PC-3 (cell line): ENCODE data around the gene MAK. TPM values are rescaled to one million over a fixed set of nuclear protein-coding genes. Genes with fewer than 3 reads are reported as not detected.

ENCODE experiments used
- ATAC-seq: fragments of 200-7000 bp; cut with Tn5 transposase; 2 replicates; pipeline ENCODE4 v1.9.1; 2020; ENCODE audit warnings: mild to moderate bottlenecking, moderate library complexity
- BruUV-seq: library from RNA; stranded (reverse); fragments of 400-500 nt; replicated peaks from 2 replicates; lab custom pipeline; 2021; lab: Mats Ljungman, UMichigan
- CTCF ChIA-PET: fragments of 300-600 bp; sonication (Branson Sonifier 250); formaldehyde crosslinking; loops from one replicate; lab custom pipeline; 2022; ENCODE audit warnings: antibody characterized with exemption; lab: Charles Lee
- POLR2A ChIA-PET: fragments of 300-600 bp; sonication (Branson Sonifier 250); formaldehyde crosslinking; loops from one replicate; lab custom pipeline; 2022; ENCODE audit warnings: antibody characterized with exemption; ENCODE audit not compliant: unreplicated experiment; lab: Charles Lee
- DNase-seq: peaks from one replicate; pipeline ENCODE4 v3.0.0-alpha.2; 2015
- H2AFZ ChIP-seq: fragments of 300-600 bp; sonication (generic); 2 replicates; pipeline ENCODE4 v1.6.0; 2016; ENCODE audit warnings: antibody characterized with exemption, low read length
- H3F3A ChIP-seq: fragments of 300-600 bp; sonication (generic); one replicate; pipeline ENCODE4 v1.6.0; 2017; ENCODE audit warnings: antibody characterized with exemption, low read length, control low read depth, mild to moderate bottlenecking; ENCODE audit not compliant: unreplicated experiment
- H3K27ac ChIP-seq: fragments of 300-600 bp; sonication (generic); 2 replicates; pipeline ENCODE4 v1.5.1; 2016; ENCODE audit warnings: mild to moderate bottlenecking, low read length
- H3K27me3 ChIP-seq: fragments of 300-600 bp; sonication (generic); 2 replicates; pipeline ENCODE4 v1.6.1; 2016; ENCODE audit warnings: low read length, mixed read lengths
- H3K36me3 ChIP-seq: fragments of 300-600 bp; sonication (generic); 2 replicates; pipeline ENCODE4 v1.6.1; 2016; ENCODE audit warnings: low read depth, mixed run types, low read length, mixed read lengths
- H3K4me1 ChIP-seq: fragments of 300-600 bp; sonication (generic); 2 replicates; pipeline ENCODE4 v1.5.1; 2016; ENCODE audit warnings: low read length; ENCODE audit not compliant: insufficient read depth
- H3K4me2 ChIP-seq: fragments of 300-600 bp; sonication (generic); 2 replicates; pipeline ENCODE4 v1.6.0; 2016; ENCODE audit warnings: low read length
- H3K4me3 ChIP-seq: fragments of 300-600 bp; sonication (generic); 2 replicates; pipeline ENCODE4 v1.5.1; 2016; ENCODE audit warnings: mild to moderate bottlenecking, low read length, mixed read lengths
- H3K79me2 ChIP-seq: fragments of 300-600 bp; sonication (generic); 2 replicates; pipeline ENCODE4 v1.6.1; 2017; ENCODE audit warnings: low read length, mixed read lengths
- H3K9ac ChIP-seq: fragments of 300-600 bp; sonication (generic); 2 replicates; pipeline ENCODE4 v1.6.0; 2016; ENCODE audit warnings: mild to moderate bottlenecking, low read length
- H3K9me2 ChIP-seq: fragments of 300-600 bp; sonication (generic); replicated peaks from 2 replicates; pipeline ENCODE4 v1.6.1; 2016; ENCODE audit warnings: mixed run types, low read length, mixed read lengths
- H3K9me3 ChIP-seq: fragments of 300-600 bp; sonication (generic); 2 replicates; pipeline ENCODE4 v1.6.1; 2016; ENCODE audit warnings: low read length, mixed read lengths
- H4K20me1 ChIP-seq: fragments of 300-600 bp; sonication (generic); 2 replicates; pipeline ENCODE4 v1.6.1; 2016; ENCODE audit warnings: low read length, mixed read lengths
- EZH2 ChIP-seq: fragments of 300-600 bp; sonication (generic); IDR thresholded peaks from one replicate; pipeline ENCODE4 v1.6.1; 2017; ENCODE audit warnings: antibody characterized with exemption, mild to moderate bottlenecking, low read length; ENCODE audit not compliant: unreplicated experiment
- EZH2phosphoT487 ChIP-seq: fragments of 300-600 bp; sonication (generic); IDR thresholded peaks from 2 replicates; pipeline ENCODE4 v1.6.1; 2018; ENCODE audit warnings: mild to moderate bottlenecking, antibody characterized with exemption, low read length, borderline replicate concordance
- intact Hi-C: fragments of 100-400 bp; cut with micrococcal nuclease; formaldehyde crosslinking; loops from 2 replicates; pipeline ENCODE4 v1.9.0; 2023
- total RNA-seq: library from RNA; depleted of rRNA; stranded (reverse); fragments of >200 nt; gene quantifications from 2 replicates; pipeline ENCODE4 v1.2.3, GENCODE V29; 2014
- TF ChIP-seq, protein P1 (sequence below): fragments of 300-600 bp; sonication (generic); conservative IDR thresholded peaks from 2 replicates; pipeline ENCODE4 v1.5.1; 2017; ENCODE audit warnings: antibody characterized with exemption, low read depth, mild to moderate bottlenecking, low read length

Gene MAK
- total RNA-seq, 1 experiment from 2014 or later = 0.11 TPM

DNA sequence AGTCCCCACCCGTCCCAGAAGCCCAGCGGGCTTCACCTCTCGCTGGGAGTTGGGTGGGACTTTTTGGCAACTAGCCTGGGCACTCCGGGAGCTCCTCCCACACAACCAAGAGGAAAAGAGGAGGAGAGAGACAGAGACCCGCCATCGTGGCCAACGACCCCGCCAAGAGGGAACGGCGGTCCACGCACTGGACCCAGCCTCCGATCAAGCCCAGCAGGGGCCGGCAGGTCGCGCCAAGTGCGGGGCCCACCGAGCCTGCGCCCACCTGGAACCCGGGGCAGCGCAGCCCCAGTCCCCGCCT, 118.4 kb downstream of the MAK start:
- CTCF ChIA-PET = no interaction called here
- ATAC-seq (no peak), DNase-seq (no peak)
- Histone ChIP-seq H3K27ac (peak overlapping the region; percentile 29), H3K4me3 (peak overlapping the region; percentile 74), H2AFZ (peak overlapping the region; percentile 86), H3K79me2 (peaks cover 19% of the 10 kb centered on the region), H3K9ac (peak overlapping the region; percentile 77), H3K36me3 (no peaks in the 10 kb centered on the region), H3K4me2 (peak overlapping the region; percentile 87), H3K9me3 (0 out of 2 replicates have a peak, but pooled peaks cover 5% of the 10 kb centered on the region), H3K27me3 (no peaks in the 10 kb centered on the region), H4K20me1 (no peaks in the 10 kb centered on the region), H3K9me2 (no peaks in the 10 kb centered on the region), H3F3A (no peaks in the 10 kb centered on the region), H3K4me1 (peaks cover 23% of the 10 kb centered on the region)
- TF ChIP-seq EZH2phosphoT487 (no peak), EZH2 (no peak)
- TF ChIP-seq, protein P1, sequence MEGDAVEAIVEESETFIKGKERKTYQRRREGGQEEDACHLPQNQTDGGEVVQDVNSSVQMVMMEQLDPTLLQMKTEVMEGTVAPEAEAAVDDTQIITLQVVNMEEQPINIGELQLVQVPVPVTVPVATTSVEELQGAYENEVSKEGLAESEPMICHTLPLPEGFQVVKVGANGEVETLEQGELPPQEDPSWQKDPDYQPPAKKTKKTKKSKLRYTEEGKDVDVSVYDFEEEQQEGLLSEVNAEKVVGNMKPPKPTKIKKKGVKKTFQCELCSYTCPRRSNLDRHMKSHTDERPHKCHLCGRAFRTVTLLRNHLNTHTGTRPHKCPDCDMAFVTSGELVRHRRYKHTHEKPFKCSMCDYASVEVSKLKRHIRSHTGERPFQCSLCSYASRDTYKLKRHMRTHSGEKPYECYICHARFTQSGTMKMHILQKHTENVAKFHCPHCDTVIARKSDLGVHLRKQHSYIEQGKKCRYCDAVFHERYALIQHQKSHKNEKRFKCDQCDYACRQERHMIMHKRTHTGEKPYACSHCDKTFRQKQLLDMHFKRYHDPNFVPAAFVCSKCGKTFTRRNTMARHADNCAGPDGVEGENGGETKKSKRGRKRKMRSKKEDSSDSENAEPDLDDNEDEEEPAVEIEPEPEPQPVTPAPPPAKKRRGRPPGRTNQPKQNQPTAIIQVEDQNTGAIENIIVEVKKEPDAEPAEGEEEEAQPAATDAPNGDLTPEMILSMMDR = no peak
- POLR2A ChIA-PET = interaction anchor here (0.6 to 1.2 kb wide), 2 partner anchors 10 to 39 kb away, joined by 4 to 5 read pairs; no protein-coding TSS in a partner anchor
- intact Hi-C loops = no loop called here
- no TSS peak for BruUV-seq

DNA sequence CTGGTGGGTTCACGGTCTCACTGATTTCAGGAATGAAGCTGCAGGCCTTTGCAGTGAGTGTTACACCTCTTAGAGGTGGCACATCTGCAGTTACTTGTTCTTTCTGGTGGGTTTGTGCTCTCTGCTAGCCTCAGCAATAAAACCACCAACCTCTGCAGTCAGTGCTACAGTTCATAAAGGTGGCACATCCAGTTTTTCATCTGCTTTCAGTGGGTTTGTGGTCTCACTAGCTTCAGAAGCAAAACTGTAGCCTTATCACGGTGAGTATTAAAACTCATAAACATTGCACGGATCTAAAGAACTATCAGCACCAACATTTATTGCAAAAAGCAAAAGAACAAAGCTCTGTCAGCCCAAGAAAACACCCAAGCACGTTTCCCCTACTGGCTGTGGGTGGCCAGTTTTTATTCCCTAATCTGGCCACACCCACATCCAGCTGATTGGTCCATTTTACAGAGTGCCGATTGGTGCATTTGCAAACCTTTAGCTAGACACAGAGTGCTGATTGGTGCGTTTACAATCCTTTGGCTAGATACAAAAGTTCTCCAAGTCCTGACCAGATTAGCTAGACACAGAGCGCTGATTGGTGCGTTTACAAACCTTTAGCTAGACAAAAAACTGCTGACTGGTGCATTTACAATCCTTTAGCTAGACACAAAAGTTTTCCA, 118.9 kb downstream of the MAK start:
- POLR2A ChIA-PET = interaction anchor here (1.2 kb wide), 1 partner anchor 9 kb away, joined by 4 read pairs; no protein-coding TSS in a partner anchor

More for the DNA sequence above, 118.9 kb downstream of the MAK start:
- Histone ChIP-seq H3K4me2 (peak overlapping the region; percentile 87), H3K4me1 (peaks cover 20% of the 10 kb centered on the region), H3K9me3 (0 out of 2 replicates have a peak, but pooled peaks cover 5% of the 10 kb centered on the region), H3K4me3 (peak overlapping the region; percentile 74), H3F3A (no peaks in the 10 kb centered on the region), H3K27me3 (no peaks in the 10 kb centered on the region), H4K20me1 (no peaks in the 10 kb centered on the region), H3K79me2 (peaks cover 15% of the 10 kb centered on the region), H3K27ac (no peak overlapping the region), H3K36me3 (no peaks in the 10 kb centered on the region), H3K9ac (no peak overlapping the region), H3K9me2 (no peaks in the 10 kb centered on the region), H2AFZ (peak overlapping the region; percentile 86)
- TF ChIP-seq, protein P1 = no peak
- no peak for TF ChIP-seq EZH2phosphoT487
- no peak for TF ChIP-seq EZH2
- intact Hi-C loops = no loop called here
- DNase-seq (peak; percentile 62), ATAC-seq (no peak)
- CTCF ChIA-PET = no interaction called here
- BruUV-seq = TSS peak; percentile 45
